Measurements from ENCODE around the gene GZF1. TPM values are rescaled to one million over a fixed set of nuclear protein-coding genes. Genes with fewer than 3 reads are reported as not detected.
A peak's percentile ranks its signal among the peaks of the same experiment; 100 is the strongest.

GZF1 gene
- 6.3 TPM for polyA plus RNA-seq (2012; ENCODE audit: missing spikeins)

GRCh38 chr20:23361476-23362391, at the start of gene GZF1:
TSS of gene GZF1 (plus strand) at chr20:23362182. CDS start at chr20:23364384, 2,202 bp downstream.
- TF ChIP-seq POLR2AphosphoS5 (IDR thresholded peaks at IDR 0.05; ENCODE audit: low read depth, low read length) (peak; percentile 84), POLR2A (IDR thresholded peaks at IDR 0.05; ENCODE audit: low read depth, low read length) (peak; percentile 88; the same call in 1 of the 2 replicates), TAF1 (IDR thresholded peaks at IDR 0.05; ENCODE audit: borderline replicate concordance, low read depth, low read length) (peak; percentile 72; the same call in 1 of the 2 replicates)
- peak; percentile 92 for DNase-seq (ENCODE audit: insufficient read length)
- FAIRE-seq = peak; percentile 99

GRCh38 chr20:23313271-23313670, 48.7 kb upstream of the GZF1 start:
- DNase-seq (ENCODE audit: insufficient read length) (no peak), FAIRE-seq (no peak)
- TF ChIP-seq TAF1 (IDR thresholded peaks at IDR 0.05; ENCODE audit: borderline replicate concordance, low read depth, low read length) (no peak), POLR2A (IDR thresholded peaks at IDR 0.05; ENCODE audit: low read depth, low read length) (no peak), POLR2AphosphoS5 (IDR thresholded peaks at IDR 0.05; ENCODE audit: low read depth, low read length) (no peak)

- no peak for FAIRE-seq
- DNase-seq (ENCODE audit: insufficient read length) = no peak
- TF ChIP-seq POLR2AphosphoS5 (IDR thresholded peaks at IDR 0.05; ENCODE audit: low read depth, low read length) (no peak), TAF1 (IDR thresholded peaks at IDR 0.05; ENCODE audit: borderline replicate concordance, low read depth, low read length) (no peak), POLR2A (IDR thresholded peaks at IDR 0.05; ENCODE audit: low read depth, low read length) (no peak)
Observed at GRCh38 chr20:23314699-23315098, 47.3 kb upstream of the GZF1 start.

GRCh38 chr20:23315099-23315498, 46.9 kb upstream of the GZF1 start:
- no peak for FAIRE-seq
- TF ChIP-seq TAF1 (IDR thresholded peaks at IDR 0.05; ENCODE audit: borderline replicate concordance, low read depth, low read length) = no peak
- TF ChIP-seq POLR2AphosphoS5 (IDR thresholded peaks at IDR 0.05; ENCODE audit: low read depth, low read length) = no peak
- TF ChIP-seq POLR2A (IDR thresholded peaks at IDR 0.05; ENCODE audit: low read depth, low read length) = no peak
- no peak for DNase-seq (ENCODE audit: insufficient read length)

- TF ChIP-seq POLR2A (IDR thresholded peaks at IDR 0.05; ENCODE audit: low read depth, low read length) (no peak), TAF1 (IDR thresholded peaks at IDR 0.05; ENCODE audit: borderline replicate concordance, low read depth, low read length) (no peak), POLR2AphosphoS5 (IDR thresholded peaks at IDR 0.05; ENCODE audit: low read depth, low read length) (no peak)
- FAIRE-seq = no peak
- no peak for DNase-seq (ENCODE audit: insufficient read length)
Observed at GRCh38 chr20:23316626-23317025, 45.4 kb upstream of the GZF1 start.

GRCh38 chr20:23317081-23317480, 44.9 kb upstream of the GZF1 start:
- no peak for FAIRE-seq

GRCh38 chr20:23318347-23318746, 43.6 kb upstream of the GZF1 start:
- TF ChIP-seq POLR2AphosphoS5 (IDR thresholded peaks at IDR 0.05; ENCODE audit: low read depth, low read length) (no peak), TAF1 (IDR thresholded peaks at IDR 0.05; ENCODE audit: borderline replicate concordance, low read depth, low read length) (no peak), POLR2A (IDR thresholded peaks at IDR 0.05; ENCODE audit: low read depth, low read length) (no peak)
- DNase-seq (ENCODE audit: insufficient read length) (no peak), FAIRE-seq (no peak)

More at GRCh38 chr20:23317081-23317480, 44.9 kb upstream of the GZF1 start:
- TF ChIP-seq TAF1 (IDR thresholded peaks at IDR 0.05; ENCODE audit: borderline replicate concordance, low read depth, low read length) = no peak
- TF ChIP-seq POLR2A (IDR thresholded peaks at IDR 0.05; ENCODE audit: low read depth, low read length) = no peak
- no peak for TF ChIP-seq POLR2AphosphoS5 (IDR thresholded peaks at IDR 0.05; ENCODE audit: low read depth, low read length)
- no peak for DNase-seq (ENCODE audit: insufficient read length)

- FAIRE-seq = no peak
- DNase-seq (ENCODE audit: insufficient read length) = no peak
Observed at GRCh38 chr20:23320317-23320716, 41.7 kb upstream of the GZF1 start.

GRCh38 chr20:23325107-23325506, 36.9 kb upstream of the GZF1 start:
- FAIRE-seq = no peak
- no peak for TF ChIP-seq POLR2A (IDR thresholded peaks at IDR 0.05; ENCODE audit: low read depth, low read length)
- TF ChIP-seq POLR2AphosphoS5 (IDR thresholded peaks at IDR 0.05; ENCODE audit: low read depth, low read length) = no peak
- no peak for TF ChIP-seq TAF1 (IDR thresholded peaks at IDR 0.05; ENCODE audit: borderline replicate concordance, low read depth, low read length)
- DNase-seq (ENCODE audit: insufficient read length) = no peak

More at GRCh38 chr20:23320317-23320716, 41.7 kb upstream of the GZF1 start:
- TF ChIP-seq TAF1 (IDR thresholded peaks at IDR 0.05; ENCODE audit: borderline replicate concordance, low read depth, low read length) (no peak), POLR2A (IDR thresholded peaks at IDR 0.05; ENCODE audit: low read depth, low read length) (no peak), POLR2AphosphoS5 (IDR thresholded peaks at IDR 0.05; ENCODE audit: low read depth, low read length) (no peak)

GRCh38 chr20:23326774-23327173, 35.2 kb upstream of the GZF1 start:
- no peak for DNase-seq (ENCODE audit: insufficient read length)
- TF ChIP-seq POLR2A (IDR thresholded peaks at IDR 0.05; ENCODE audit: low read depth, low read length) (no peak), POLR2AphosphoS5 (IDR thresholded peaks at IDR 0.05; ENCODE audit: low read depth, low read length) (no peak), TAF1 (IDR thresholded peaks at IDR 0.05; ENCODE audit: borderline replicate concordance, low read depth, low read length) (no peak)
- no peak for FAIRE-seq

GRCh38 chr20:23327617-23328333, 34.2 kb upstream of the GZF1 start:
- no peak for TF ChIP-seq POLR2A (IDR thresholded peaks at IDR 0.05; ENCODE audit: low read depth, low read length)
- TF ChIP-seq TAF1 (IDR thresholded peaks at IDR 0.05; ENCODE audit: borderline replicate concordance, low read depth, low read length) = no peak
- TF ChIP-seq POLR2AphosphoS5 (IDR thresholded peaks at IDR 0.05; ENCODE audit: low read depth, low read length) = no peak
- DNase-seq (ENCODE audit: insufficient read length) = no peak
- no peak for FAIRE-seq
